GM12878 (cell line): ENCODE measurements around the gene DYNC2H1. TPM values are rescaled to one million over a fixed set of nuclear protein-coding genes. Genes with fewer than 3 reads are reported as not detected.

ENCODE experiments used
- ATAC-seq: fragments of 200-7000 bp; cut with Tn5 transposase; 3 replicates; pipeline ENCODE4 v1.9.1; 2020; ENCODE audit warnings: mild to moderate bottlenecking, moderate library complexity
- BruUV-seq: library from RNA; stranded (reverse); fragments of 400-500 nt; replicated peaks from 2 replicates; lab custom pipeline; 2021; lab: Mats Ljungman, UMichigan
- CTCF ChIA-PET: fragments of 300-600 bp; sonication (Branson Sonifier 250); formaldehyde crosslinking; extraction: SDS; loops from one replicate; lab custom pipeline; 2021; ENCODE audit warnings: inconsistent platforms; lab: Yijun Ruan, JAX
- POLR2A ChIA-PET: fragments of 350-600 bp; formaldehyde crosslinking; extraction: SDS; loops from one replicate; lab custom pipeline; 2021; ENCODE audit warnings: inconsistent platforms; lab: Charles Lee
- RAD21 ChIA-PET: fragments of 300-600 bp; sonication (Branson Sonifier 250); formaldehyde crosslinking; loops from one replicate; lab custom pipeline; 2023; ENCODE audit warnings: antibody characterized with exemption; ENCODE audit not compliant: unreplicated experiment; lab: Charles Lee
- SMC1A ChIA-PET: fragments of 300-600 bp; sonication (Branson Sonifier 250); formaldehyde crosslinking; loops from one replicate; lab custom pipeline; 2023; ENCODE audit not compliant: unreplicated experiment, uncharacterized antibody; lab: Charles Lee
- DNase-seq: peaks from one replicate; pipeline ENCODE4 v3.0.0-alpha.2; 2011; ENCODE audit warnings: low read depth, low spot score
- FAIRE-seq: peaks from 3 replicates; lab custom pipeline; 2011; peaks lifted over from hg19 to GRCh38; lab: Jason Lieb, UNC
- H2AFZ ChIP-seq: 2 replicates; pipeline ENCODE4 v1.6.0; 2011; ENCODE audit warnings: low read depth, low read length, control low read depth; ENCODE audit not compliant: control insufficient read depth
- H3K27ac ChIP-seq: 2 replicates; pipeline ENCODE4 v1.5.1; 2011; ENCODE audit warnings: control low read depth; ENCODE audit not compliant: control insufficient read depth, insufficient read depth
- H3K27me3 ChIP-seq, 2 experiments: replicated peaks in 1 of 2; 2 replicates each; pipeline versions ENCODE4 v1.6.0 to v1.6.1; 2011; ENCODE audit warnings: low read length in 1 of 2; ENCODE audit not compliant: control insufficient read depth in 2 of 2, insufficient read depth in 2 of 2
- H3K36me3 ChIP-seq, 2 experiments: 2 replicates each; pipeline ENCODE4 v1.5.1; 2011; ENCODE audit warnings: low read length in 1 of 2; ENCODE audit not compliant: control insufficient read depth in 2 of 2, insufficient read depth in 2 of 2
- H3K4me1 ChIP-seq: 2 replicates; pipeline ENCODE4 v1.6.1; 2011; ENCODE audit warnings: mild to moderate bottlenecking, low read length, moderate library complexity, mixed read lengths; ENCODE audit not compliant: control insufficient read depth, insufficient read depth
- H3K4me2 ChIP-seq: 2 replicates; pipeline ENCODE4 v1.6.0; 2011; ENCODE audit warnings: control low read depth; ENCODE audit not compliant: control insufficient read depth, insufficient read depth
- H3K4me3 ChIP-seq: fragments of 200-600 bp; sonication (generic); 2 replicates; pipeline ENCODE4 v1.5.1; 2016
- H3K79me2 ChIP-seq: 2 replicates; pipeline ENCODE4 v1.6.0; 2011; ENCODE audit warnings: low read length; ENCODE audit not compliant: control insufficient read depth, insufficient read depth
- H3K9ac ChIP-seq: 2 replicates; pipeline ENCODE4 v1.8.0; 2011; ENCODE audit warnings: low read length, control low read depth, mixed read lengths; ENCODE audit not compliant: control insufficient read depth, insufficient read depth
- H3K9me3 ChIP-seq: replicated peaks from 3 replicates; pipeline ENCODE4 v1.5.1; 2011; ENCODE audit warnings: mild to moderate bottlenecking, low read length; ENCODE audit not compliant: control insufficient read depth, insufficient read depth
- H4K20me1 ChIP-seq: 2 replicates; pipeline ENCODE4 v1.6.0; 2011; ENCODE audit not compliant: control insufficient read depth, insufficient read depth
- CHD1 ChIP-seq: IDR thresholded peaks from 2 replicates; pipeline ENCODE4 v1.6.1; 2012; ENCODE audit warnings: low read depth, low read length, improper control_type of control experiment
- MEF2B ChIP-seq: fragments of 450-650 bp; IDR thresholded peaks from 2 replicates; pipeline ENCODE4 v1.6.1; 2018; ENCODE audit warnings: mild to moderate bottlenecking, moderate library complexity; ENCODE audit not compliant: partially characterized antibody, poor library complexity, severe bottlenecking
- NFIC ChIP-seq: IDR thresholded peaks from 2 replicates; pipeline ENCODE4 v1.6.1; 2012; ENCODE audit warnings: low read depth, mild to moderate bottlenecking, inconsistent platforms, low read length, moderate library complexity
- NR2F1 ChIP-seq: fragments of 450-650 bp; conservative IDR thresholded peaks from 2 replicates; pipeline ENCODE4 v1.6.1; 2017; ENCODE audit warnings: mild to moderate bottlenecking
- SUZ12 ChIP-seq: fragments of 200-600 bp; sonication (generic); IDR thresholded peaks from one replicate; pipeline ENCODE4 v1.6.1; 2018; ENCODE audit warnings: antibody characterized with exemption, mild to moderate bottlenecking; ENCODE audit not compliant: unreplicated experiment
- WGBS: methylation state at CpG from one replicate; pipeline ENCODE4 v1.1.6; 2016; ENCODE audit warnings: low lambda C conversion rate; ENCODE audit not compliant: insufficient replicate concordance, insufficient coverage; ENCODE audit errors: missing lambda C conversion rate; 5-methylcytosine and 5-hydroxymethylcytosine counted together
- in situ Hi-C: fragments of 300-500 bp; cut with MboI; formaldehyde crosslinking; loops from 9 replicates; pipeline ENCODE4 v1.14.3; 2018; ENCODE audit warnings: mixed read lengths
- intact Hi-C: fragments of 100-400 bp; cut with micrococcal nuclease; formaldehyde crosslinking; loops from one replicate; pipeline ENCODE4 v1.14.2; 2022; ENCODE audit not compliant: unreplicated experiment
- polyA plus RNA-seq, 11 experiments: library from polyadenylated mRNA; depleted of rRNA in 4 of 11; unstranded in 6 of 11; stranded (reverse) in 5 of 11; fragments of >200 nt; fragmentation: Nextera tagmentation in 4 of 11; fragmentation: Illumina TruSeq in 1 of 11; extraction: Ambion mirVana in 4 of 11; extraction: Trizol in 1 of 11; gene quantifications; 1 replicate in 1 of 11; 2 replicates in 10 of 11; pipeline versions ENCODE4 v1.2.1 to v1.2.3, GENCODE V29; 2011 to 2016; ENCODE audit warnings: inconsistent platforms in 2 of 11, missing spikeins in 2 of 11, low read depth in 1 of 11
- total RNA-seq, 4 experiments: library from RNA; depleted of rRNA in 3 of 4; stranded (reverse); fragments of >200 nt in 3 of 4; fragmentation: Illumina TruSeq in 1 of 4; extraction: Trizol in 1 of 4; gene quantifications; 2 replicates each; pipeline versions ENCODE4 v1.2.1 to v1.2.3, GENCODE V29; 2013 to 2021
- TF ChIP-seq, protein P1 (sequence below): fragments of 150-350 bp; IDR thresholded peaks from 2 replicates; pipeline ENCODE4 v1.6.1; 2016; ENCODE audit warnings: low read depth, low read length

DYNC2H1 gene
- total and polyA plus RNA-seq, 10 of the 15 experiments (the other 5 are each of a cell fraction or from before 2014, with no cell fraction given): 0.12 to 3.9 (median 0.23) TPM; not detected in 2

DNA sequence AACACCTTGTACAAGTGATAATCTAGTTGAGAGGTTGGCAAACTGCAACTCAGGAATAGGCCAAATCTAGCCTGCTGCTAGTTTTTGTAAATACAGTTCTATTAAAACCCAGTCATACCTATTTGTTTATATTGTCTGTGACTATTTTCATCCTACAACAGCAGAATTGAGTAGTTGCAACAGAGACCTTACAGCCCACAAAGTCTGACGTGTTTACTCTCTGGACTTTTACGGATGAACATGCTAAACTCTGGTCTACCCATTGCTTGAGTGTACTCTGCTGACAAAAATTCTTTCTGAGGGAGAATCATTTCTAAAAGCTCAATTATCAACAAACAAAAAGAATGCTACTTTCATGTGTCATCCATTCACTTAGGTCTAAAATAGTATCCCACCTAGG is 287.0 kb downstream of the DYNC2H1 start:
- no peak overlapping the region for H2AFZ ChIP-seq
- WGBS: 2% methylated on average over 2 of the region's 2 CpGs
- SMC1A ChIA-PET: no interaction called here
- intact Hi-C loops: no loop called here
- H3K79me2 ChIP-seq: no peaks in the 10 kb centered on the region
- no TSS peak for BruUV-seq
- ATAC-seq: no peak
- H3K9me3 ChIP-seq: no peaks in the 10 kb centered on the region
- RAD21 ChIA-PET: no interaction called here
- no peak for TF ChIP-seq MEF2B
- TF ChIP-seq CHD1: no peak
- no peak for TF ChIP-seq SUZ12
- TF ChIP-seq NR2F1: no peak
- TF ChIP-seq, protein P1, sequence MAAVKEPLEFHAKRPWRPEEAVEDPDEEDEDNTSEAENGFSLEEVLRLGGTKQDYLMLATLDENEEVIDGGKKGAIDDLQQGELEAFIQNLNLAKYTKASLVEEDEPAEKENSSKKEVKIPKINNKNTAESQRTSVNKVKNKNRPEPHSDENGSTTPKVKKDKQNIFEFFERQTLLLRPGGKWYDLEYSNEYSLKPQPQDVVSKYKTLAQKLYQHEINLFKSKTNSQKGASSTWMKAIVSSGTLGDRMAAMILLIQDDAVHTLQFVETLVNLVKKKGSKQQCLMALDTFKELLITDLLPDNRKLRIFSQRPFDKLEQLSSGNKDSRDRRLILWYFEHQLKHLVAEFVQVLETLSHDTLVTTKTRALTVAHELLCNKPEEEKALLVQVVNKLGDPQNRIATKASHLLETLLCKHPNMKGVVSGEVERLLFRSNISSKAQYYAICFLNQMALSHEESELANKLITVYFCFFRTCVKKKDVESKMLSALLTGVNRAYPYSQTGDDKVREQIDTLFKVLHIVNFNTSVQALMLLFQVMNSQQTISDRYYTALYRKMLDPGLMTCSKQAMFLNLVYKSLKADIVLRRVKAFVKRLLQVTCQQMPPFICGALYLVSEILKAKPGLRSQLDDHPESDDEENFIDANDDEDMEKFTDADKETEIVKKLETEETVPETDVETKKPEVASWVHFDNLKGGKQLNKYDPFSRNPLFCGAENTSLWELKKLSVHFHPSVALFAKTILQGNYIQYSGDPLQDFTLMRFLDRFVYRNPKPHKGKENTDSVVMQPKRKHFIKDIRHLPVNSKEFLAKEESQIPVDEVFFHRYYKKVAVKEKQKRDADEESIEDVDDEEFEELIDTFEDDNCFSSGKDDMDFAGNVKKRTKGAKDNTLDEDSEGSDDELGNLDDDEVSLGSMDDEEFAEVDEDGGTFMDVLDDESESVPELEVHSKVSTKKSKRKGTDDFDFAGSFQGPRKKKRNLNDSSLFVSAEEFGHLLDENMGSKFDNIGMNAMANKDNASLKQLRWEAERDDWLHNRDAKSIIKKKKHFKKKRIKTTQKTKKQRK: no peak
- TF ChIP-seq NFIC: no peak
- H3K4me1 ChIP-seq: no peaks in the 10 kb centered on the region
- no peak for DNase-seq
- no peaks in the 10 kb centered on the region for H4K20me1 ChIP-seq
- H3K9ac ChIP-seq: no peak overlapping the region
- H3K4me2 ChIP-seq: no peak overlapping the region
- POLR2A ChIA-PET: no interaction called here
- H3K27ac ChIP-seq: no peak overlapping the region
- no peaks in the 10 kb centered on the region for H3K36me3 ChIP-seq
- FAIRE-seq: no peak
- no peaks in the 10 kb centered on the region for H3K27me3 ChIP-seq
- no peak overlapping the region for H3K4me3 ChIP-seq
- CTCF ChIA-PET: no interaction called here
- in situ Hi-C loops: no loop called here
